Liver (tissue), 9 donors: ENCODE results near the gene CH25H. TPM values are rescaled to one million over a fixed set of nuclear protein-coding genes. Genes with fewer than 3 reads are reported as not detected.

ENCODE experiments used
- DNase-seq: peaks from one replicate; pipeline ENCODE4 v3.0.0-alpha.2; 2017; ENCODE audit warnings: low spot score
- H3K27ac ChIP-seq, 2 donors: one replicate each; pipeline ENCODE4 v1.7.0; 2013; ENCODE audit warnings: inconsistent platforms in 2 of 2, low read length in 2 of 2, control low read depth in 1 of 2, low read depth in 1 of 2, mild to moderate bottlenecking in 1 of 2
- H3K27me3 ChIP-seq, 4 donors: one replicate each; pipeline versions ENCODE4 v1.6.1 to v1.7.0; 2013; ENCODE audit warnings: low read length in 3 of 4, inconsistent platforms in 1 of 4, mild to moderate bottlenecking in 1 of 4, moderate library complexity in 1 of 4; ENCODE audit not compliant: control insufficient read depth in 4 of 4, insufficient read depth in 4 of 4
- H3K36me3 ChIP-seq, 4 donors: one replicate each; pipeline versions ENCODE4 v1.6.1 to v1.7.0; 2013; ENCODE audit warnings: low read length in 3 of 4, mild to moderate bottlenecking in 3 of 4, low read depth in 1 of 4, moderate library complexity in 1 of 4; ENCODE audit not compliant: control insufficient read depth in 4 of 4, insufficient read depth in 3 of 4
- H3K4me1 ChIP-seq, 4 donors: one replicate each; pipeline versions ENCODE4 v1.6.1 to v1.7.0; 2013; ENCODE audit warnings: low read length in 3 of 4, mild to moderate bottlenecking in 3 of 4, moderate library complexity in 1 of 4; ENCODE audit not compliant: control insufficient read depth in 4 of 4, insufficient read depth in 4 of 4
- H3K4me3 ChIP-seq, 3 donors: one replicate each; pipeline versions ENCODE4 v1.6.1 to v1.7.0; 2013; ENCODE audit warnings: low read length in 3 of 3, control low read depth in 1 of 3, low read depth in 1 of 3, mild to moderate bottlenecking in 1 of 3
- H3K9ac ChIP-seq, 2 donors: one replicate each; pipeline ENCODE4 v1.7.0; 2013; ENCODE audit warnings: low read length in 2 of 2, mild to moderate bottlenecking in 2 of 2, moderate library complexity in 2 of 2, control low read depth in 1 of 2, low read depth in 1 of 2
- H3K9me3 ChIP-seq, 4 donors: one replicate each; pipeline versions ENCODE4 v1.6.1 to v1.7.0; 2013; ENCODE audit warnings: low read length in 3 of 4; ENCODE audit not compliant: control insufficient read depth in 4 of 4
- ATF3 ChIP-seq: IDR thresholded peaks from 2 replicates; pipeline ENCODE4 v1.6.1; 2016; ENCODE audit warnings: antibody characterized with exemption
- CTCF ChIP-seq: fragments of 150-350 bp; IDR thresholded peaks from 2 replicates; pipeline ENCODE4 v1.5.1; 2017; ENCODE audit warnings: improper control_type of control experiment, low read depth, low read length; ENCODE audit not compliant: missing input control
- EGR1 ChIP-seq, 2 donors: IDR thresholded peaks; 2 replicates each; pipeline ENCODE4 v1.6.1; 2016 to 2018; ENCODE audit warnings: antibody characterized with exemption in 2 of 2, low read depth in 2 of 2
- FOXA1 ChIP-seq: IDR thresholded peaks from 2 replicates; pipeline ENCODE4 v1.6.1; 2016; ENCODE audit warnings: antibody characterized with exemption
- FOXA2 ChIP-seq: IDR thresholded peaks from 2 replicates; pipeline ENCODE4 v1.6.1; 2016; ENCODE audit warnings: antibody characterized with exemption
- GABPA ChIP-seq, 2 donors: IDR thresholded peaks in 1 of 2; conservative IDR thresholded peaks in 1 of 2; 2 replicates each; pipeline ENCODE4 v1.6.1; 2016; ENCODE audit warnings: antibody characterized with exemption in 2 of 2, mild to moderate bottlenecking in 1 of 2, moderate library complexity in 1 of 2
- HNF4A ChIP-seq, 2 donors: conservative IDR thresholded peaks; 2 replicates each; pipeline ENCODE4 v1.6.1; 2016; ENCODE audit warnings: antibody characterized with exemption in 2 of 2, mild to moderate bottlenecking in 2 of 2
- HNF4G ChIP-seq: IDR thresholded peaks from 2 replicates; pipeline ENCODE4 v1.6.1; 2016; ENCODE audit warnings: antibody characterized with exemption
- JUND ChIP-seq, 2 donors: IDR thresholded peaks; 2 replicates each; pipeline ENCODE4 v1.6.1; 2016; ENCODE audit warnings: antibody characterized with exemption in 2 of 2
- MAX ChIP-seq: IDR thresholded peaks from 2 replicates; pipeline ENCODE4 v1.6.1; 2016; ENCODE audit warnings: antibody characterized with exemption
- NR2F2 ChIP-seq: IDR thresholded peaks from 2 replicates; pipeline ENCODE4 v1.6.1; 2016; ENCODE audit warnings: antibody characterized with exemption
- RAD21 ChIP-seq, 2 donors: IDR thresholded peaks; 2 replicates each; pipeline ENCODE4 v1.6.1; 2016; ENCODE audit warnings: antibody characterized with exemption in 2 of 2, mild to moderate bottlenecking in 2 of 2
- REST ChIP-seq: IDR thresholded peaks from 2 replicates; pipeline ENCODE4 v1.6.1; 2016; ENCODE audit warnings: antibody characterized with exemption, mild to moderate bottlenecking
- RXRA ChIP-seq, 2 donors: IDR thresholded peaks; 2 replicates each; pipeline ENCODE4 v1.6.1; 2017 to 2018; ENCODE audit warnings: antibody characterized with exemption in 2 of 2, mild to moderate bottlenecking in 1 of 2
- SP1 ChIP-seq: IDR thresholded peaks from 2 replicates; pipeline ENCODE4 v1.6.1; 2018; ENCODE audit warnings: antibody characterized with exemption, mild to moderate bottlenecking
- TAF1 ChIP-seq: conservative IDR thresholded peaks from 2 replicates; pipeline ENCODE4 v1.6.1; 2016; ENCODE audit warnings: antibody characterized with exemption, mild to moderate bottlenecking
- YY1 ChIP-seq: IDR thresholded peaks from 2 replicates; pipeline ENCODE4 v1.6.1; 2016; ENCODE audit warnings: antibody characterized with exemption, mild to moderate bottlenecking
- ZBTB33 ChIP-seq: IDR thresholded peaks from 2 replicates; pipeline ENCODE4 v1.6.1; 2016; ENCODE audit warnings: antibody characterized with exemption
- WGBS: extraction: QIAGEN DNeasy Blood & Tissue Kit; methylation state at CpG from one replicate; pipeline ENCODE4 v1.1.7; 2013; 5-methylcytosine and 5-hydroxymethylcytosine counted together
- polyA plus RNA-seq, 2 donors: library from polyadenylated mRNA; stranded (reverse) in 1 of 2; unstranded in 1 of 2; fragments of 200-250 nt in 1 of 2; fragments of >200 nt in 1 of 2; fragmentation: Nextera tagmentation in 1 of 2; extraction: Ambion mirVana in 1 of 2; gene quantifications; one replicate each; pipeline versions ENCODE4 v1.2.1 to v1.2.3, GENCODE V29; 2013 to 2015
- total RNA-seq, 2 donors: library from RNA; depleted of rRNA; stranded (reverse); fragments of >200 nt; gene quantifications; one replicate each; pipeline ENCODE4 v1.2.3, GENCODE V29; 2014
- donor health status: healthy.
- donor health status: healthy.
- donor health status: healthy.
- donor health status: healthy.
- donor health status: healthy.

Gene CH25H
- total and polyA plus RNA-seq, 4 donors: 0.08 to 0.33 (median 0.25) TPM; not detected in 1

GRCh38 chr10:89237849-89238248 is 30.7 kb upstream of the CH25H start:
- no peaks in the 10 kb centered on the region for H3K27me3 ChIP-seq
- H3K9me3 ChIP-seq: no peaks in the 10 kb centered on the region
- H3K36me3 ChIP-seq: peaks cover 0 to 16% (median 13%) of the 10 kb centered on the region in 4 donors
- H3K27ac ChIP-seq: no peak overlapping the region
- DNase-seq: no peak
- no peak overlapping the region for H3K4me3 ChIP-seq
- no peak for TF ChIP-seq HNF4A (conservative IDR thresholded peaks at IDR 0.05)
- no peak for TF ChIP-seq SP1
- TF ChIP-seq ATF3: no peak
- TF ChIP-seq MAX: no peak
- TF ChIP-seq NR2F2: no peak
- no peak for TF ChIP-seq RXRA (IDR thresholded peaks at IDR 0.05)
- TF ChIP-seq REST: no peak
- no peak for TF ChIP-seq YY1
- no peak for TF ChIP-seq FOXA1
- TF ChIP-seq JUND (IDR thresholded peaks at IDR 0.05): no peak
- no peak for TF ChIP-seq GABPA (IDR thresholded peaks at IDR 0.05 in 1 of 2, conservative IDR thresholded peaks at IDR 0.05 in 1 of 2)
- no peak for TF ChIP-seq FOXA2
- TF ChIP-seq EGR1 (IDR thresholded peaks at IDR 0.05; ENCODE audit: low read depth in 2 of 2): no peak
- TF ChIP-seq RAD21 (IDR thresholded peaks at IDR 0.05): no peak
- no peak overlapping the region for H3K9ac ChIP-seq
- peaks cover 2 to 24% (median 19%) of the 10 kb centered on the region in 4 donors for H3K4me1 ChIP-seq

- Histone ChIP-seq H3K4me1 (peaks cover 0 to 11% (median 4%) of the 10 kb centered on the region in 4 donors), H3K4me3 (no peak overlapping the region), H3K9me3 (no peaks in the 10 kb centered on the region), H3K27ac (no peak overlapping the region), H3K27me3 (no peaks in the 10 kb centered on the region), H3K9ac (no peak overlapping the region), H3K36me3 (peaks cover 0 to 21% (median 16%) of the 10 kb centered on the region in 4 donors)
- WGBS: 92% methylated on average over 4 of the region's 4 CpGs
- DNase-seq: no peak
- TF ChIP-seq MAX (no peak), REST (no peak), HNF4A (conservative IDR thresholded peaks at IDR 0.05) (no peak), FOXA1 (no peak), FOXA2 (no peak), NR2F2 (no peak), HNF4G (no peak), EGR1 (IDR thresholded peaks at IDR 0.05; ENCODE audit: low read depth in 2 of 2) (no peak), RXRA (IDR thresholded peaks at IDR 0.05) (no peak), JUND (IDR thresholded peaks at IDR 0.05) (no peak), ZBTB33 (no peak), SP1 (no peak), CTCF (no peak), TAF1 (no peak)
These were observed 29.2 kb upstream of the CH25H start for GRCh38 chr10:89236226-89236797.
